Measurements from ENCODE around the gene DNAL1. TPM values are rescaled to one million over a fixed set of nuclear protein-coding genes. Genes with fewer than 3 reads are reported as not detected.
A peak's percentile ranks its signal among the peaks of the same experiment; 100 is the strongest.
"Not testable (repeated sequence)": the region's sequence is repeated elsewhere in the genome, so short reads cannot be mapped to it uniquely, and the experiment has no call there.

The DNAL1 gene
- total RNA-seq (2014; rRNA removed; shearing (Covaris generic)), result 28.0 and 40.5 TPM in 2 replicates

- peak; percentile 86 for DNase-seq (ENCODE audit: low spot score)
These were observed at the start of gene DNAL1 for GRCh38 chr14:73644531-73645247. TSS of gene DNAL1 (plus strand) at chr14:73644986. CDS start at chr14:73645040, 54 bp downstream.

GRCh38 chr14:73599499-73599898, 45.3 kb upstream of the DNAL1 start:
- no peak for DNase-seq (ENCODE audit: low spot score)

DNA sequence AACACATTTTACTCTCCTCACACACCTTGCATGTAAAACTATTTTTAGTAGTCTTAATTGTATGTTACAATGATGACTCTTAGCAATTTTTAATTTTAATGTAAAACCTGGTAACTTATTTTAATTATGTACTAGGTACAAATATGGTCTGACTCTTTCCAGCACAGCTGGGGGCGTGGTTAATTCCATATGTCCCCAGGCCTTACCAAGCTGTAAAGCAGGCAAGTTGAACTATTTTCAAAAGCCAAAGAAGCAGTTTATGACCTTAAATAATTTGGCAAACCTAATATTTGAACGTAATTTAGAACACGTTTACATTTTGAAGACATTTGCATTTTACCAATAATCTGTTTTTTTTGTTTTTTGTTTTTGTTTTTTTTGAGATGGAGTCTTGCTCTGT, 41.8 kb upstream of the DNAL1 start:
- DNase-seq (ENCODE audit: low spot score), result no peak

DNA sequence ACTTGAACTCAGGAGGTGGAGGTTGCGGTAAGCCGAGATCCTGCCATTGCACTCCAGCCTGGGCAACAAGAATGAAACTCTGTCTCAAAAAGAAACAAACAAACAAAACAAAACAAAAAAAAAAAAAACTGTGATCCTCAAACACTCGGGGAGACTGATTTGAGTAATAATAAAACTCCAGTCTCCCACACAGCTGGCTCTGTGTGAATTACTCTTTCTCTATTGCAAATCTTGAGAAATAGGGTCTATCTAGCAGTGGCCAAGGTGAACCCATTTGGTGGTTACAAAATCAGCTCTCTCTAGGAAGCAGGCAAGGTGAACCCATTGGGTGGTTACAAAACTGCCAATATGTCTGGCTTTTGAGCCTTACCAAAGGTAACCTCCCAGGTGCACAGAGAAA, 38.5 kb upstream of the DNAL1 start:
- DNase-seq (ENCODE audit: low spot score), result no peak

DNA sequence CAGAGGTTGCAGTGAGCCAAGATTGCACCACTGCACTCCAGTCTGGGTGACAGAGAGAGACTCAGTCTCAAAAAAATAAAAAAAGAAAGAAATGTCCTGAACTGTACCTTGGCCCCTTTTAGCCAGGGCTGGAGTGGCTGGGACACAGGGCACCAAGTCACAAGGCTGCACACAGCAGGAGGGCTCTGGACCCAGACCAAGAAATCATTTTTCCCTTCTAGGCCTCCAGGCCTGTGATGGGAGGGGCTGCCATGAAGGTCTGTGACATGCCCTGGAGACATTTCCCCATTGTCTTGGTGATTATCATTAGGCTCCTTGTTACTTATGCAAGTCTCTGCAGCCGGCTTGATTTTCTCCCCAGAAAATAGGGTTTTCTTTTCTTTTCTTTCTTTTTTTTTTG, 37.5 kb upstream of the DNAL1 start:
- no peak for DNase-seq (ENCODE audit: low spot score)

GRCh38 chr14:73610687-73611086, 34.1 kb upstream of the DNAL1 start:
- peak; percentile 35 for DNase-seq (ENCODE audit: low spot score)

GRCh38 chr14:73612339-73613045, 32.3 kb upstream of the DNAL1 start, which contains the start of gene ACOT6:
TSS of gene ACOT6 (plus strand) at chr14:73612517. CDS start at chr14:73612572, 55 bp downstream.
- DNase-seq (ENCODE audit: low spot score), result peak; percentile 67

DNA sequence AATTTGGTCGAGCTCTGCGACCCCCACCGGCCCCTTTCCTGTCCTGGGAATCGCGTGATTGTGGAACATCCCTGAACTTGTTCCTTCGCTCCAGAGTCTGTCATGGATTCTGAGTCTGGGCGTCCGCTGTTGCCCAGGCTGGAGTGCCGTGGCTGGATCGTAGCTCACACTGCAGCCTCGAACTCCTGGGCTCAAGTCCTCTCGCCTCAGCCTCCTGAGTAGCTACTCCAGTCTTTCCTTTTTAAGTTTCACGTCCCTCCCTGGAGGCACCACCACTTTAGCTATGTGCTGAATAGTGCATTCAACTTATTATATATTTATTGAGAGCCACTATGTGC, 31.8 kb upstream of the DNAL1 start:
- no peak for DNase-seq (ENCODE audit: low spot score)

DNA sequence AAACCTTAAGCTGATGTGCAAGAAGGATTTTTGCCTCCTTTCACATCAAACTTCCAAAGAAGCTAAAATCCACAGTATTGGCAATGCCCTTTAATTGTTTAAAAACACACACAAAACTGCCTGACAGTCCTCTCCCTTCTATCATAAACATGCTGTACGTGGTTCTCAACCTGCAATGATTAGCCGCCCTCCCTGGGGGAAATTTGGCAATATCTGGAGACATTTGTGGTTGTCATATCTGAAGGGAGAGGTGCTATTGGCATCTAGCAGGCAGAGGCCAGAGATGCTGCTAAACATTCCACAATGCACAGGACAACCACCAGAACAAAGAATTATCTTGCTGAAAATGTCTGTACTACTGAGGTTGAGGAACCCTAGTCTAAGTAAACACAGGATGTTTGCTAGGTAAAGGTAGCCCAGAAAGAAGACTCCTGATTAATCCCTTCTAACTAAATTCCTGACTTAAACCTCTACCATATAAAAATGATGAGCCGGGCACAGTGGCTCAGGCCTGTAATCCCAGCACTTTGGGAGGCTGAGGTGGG, 31.3 kb upstream of the DNAL1 start:
- no peak for DNase-seq (ENCODE audit: low spot score)

GRCh38 chr14:73616831-73617230, 28.0 kb upstream of the DNAL1 start:
- no peak for DNase-seq (ENCODE audit: low spot score)

DNA sequence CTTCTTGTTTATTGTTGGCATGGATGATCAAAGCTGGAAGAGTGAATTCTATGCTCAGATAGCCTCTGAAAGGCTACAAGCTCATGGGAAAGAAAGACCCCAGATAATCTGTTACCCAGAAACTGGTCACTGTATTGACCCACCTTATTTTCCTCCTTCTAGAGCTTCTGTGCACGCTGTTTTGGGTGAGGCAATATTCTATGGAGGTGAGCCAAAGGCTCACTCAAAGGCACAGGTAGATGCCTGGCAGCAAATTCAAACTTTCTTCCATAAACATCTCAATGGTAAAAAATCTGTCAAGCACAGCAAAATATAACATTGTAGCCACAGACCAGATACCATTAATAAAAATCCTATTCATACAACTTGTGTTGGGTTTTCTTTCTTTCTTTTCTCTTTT, 25.3 kb upstream of the DNAL1 start:
- no peak for DNase-seq (ENCODE audit: low spot score)

GRCh38 chr14:73620268-73620667, 24.5 kb upstream of the DNAL1 start:
- DNase-seq (ENCODE audit: low spot score), result no peak

GRCh38 chr14:73623504-73624054, 21.2 kb upstream of the DNAL1 start:
- no peak for DNase-seq (ENCODE audit: low spot score)

DNA sequence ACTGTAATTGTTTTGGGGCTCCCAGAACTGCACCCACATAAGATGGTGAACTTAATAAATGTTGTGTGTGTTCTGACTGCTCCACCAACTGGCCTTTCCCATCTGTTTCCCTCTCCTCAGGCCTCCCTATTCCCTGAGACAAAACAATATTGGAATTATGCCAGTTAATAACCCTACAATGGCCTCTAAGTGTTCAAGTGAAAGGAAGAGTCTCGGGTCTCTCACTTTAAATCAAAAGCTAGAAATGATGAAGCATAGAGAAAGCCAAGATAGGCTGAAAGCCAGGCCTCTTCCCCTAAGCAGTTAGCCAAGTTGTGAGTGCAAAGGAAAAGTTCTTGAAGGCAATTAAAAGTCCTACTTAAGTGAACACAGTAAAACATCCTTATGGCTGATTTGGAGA, 19.1 kb upstream of the DNAL1 start:
- DNase-seq (ENCODE audit: low spot score), result no peak

DNA sequence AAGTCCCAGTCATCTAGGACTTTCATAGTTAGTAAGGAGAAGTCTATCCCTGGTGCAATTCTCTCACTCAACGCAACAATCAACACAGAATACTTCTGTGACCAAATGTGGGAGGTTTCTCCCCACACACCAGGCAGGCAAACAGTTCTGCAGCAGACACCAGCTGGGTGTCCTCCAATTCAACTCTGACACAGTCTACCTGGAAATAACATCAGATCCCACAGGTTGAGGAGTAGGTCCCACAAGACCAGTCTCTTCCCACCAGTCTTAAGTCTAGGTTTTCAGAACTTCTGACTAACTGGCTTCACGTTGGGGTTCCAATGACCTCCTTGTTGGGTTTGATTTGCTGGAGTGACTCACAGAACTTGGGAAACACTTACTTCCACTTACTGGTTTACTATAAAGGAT, 17.6 kb upstream of the DNAL1 start:
- DNase-seq (ENCODE audit: low spot score), result no peak

GRCh38 chr14:73630009-73630780, 14.6 kb upstream of the DNAL1 start:
- DNase-seq (ENCODE audit: low spot score), result no peak

DNA sequence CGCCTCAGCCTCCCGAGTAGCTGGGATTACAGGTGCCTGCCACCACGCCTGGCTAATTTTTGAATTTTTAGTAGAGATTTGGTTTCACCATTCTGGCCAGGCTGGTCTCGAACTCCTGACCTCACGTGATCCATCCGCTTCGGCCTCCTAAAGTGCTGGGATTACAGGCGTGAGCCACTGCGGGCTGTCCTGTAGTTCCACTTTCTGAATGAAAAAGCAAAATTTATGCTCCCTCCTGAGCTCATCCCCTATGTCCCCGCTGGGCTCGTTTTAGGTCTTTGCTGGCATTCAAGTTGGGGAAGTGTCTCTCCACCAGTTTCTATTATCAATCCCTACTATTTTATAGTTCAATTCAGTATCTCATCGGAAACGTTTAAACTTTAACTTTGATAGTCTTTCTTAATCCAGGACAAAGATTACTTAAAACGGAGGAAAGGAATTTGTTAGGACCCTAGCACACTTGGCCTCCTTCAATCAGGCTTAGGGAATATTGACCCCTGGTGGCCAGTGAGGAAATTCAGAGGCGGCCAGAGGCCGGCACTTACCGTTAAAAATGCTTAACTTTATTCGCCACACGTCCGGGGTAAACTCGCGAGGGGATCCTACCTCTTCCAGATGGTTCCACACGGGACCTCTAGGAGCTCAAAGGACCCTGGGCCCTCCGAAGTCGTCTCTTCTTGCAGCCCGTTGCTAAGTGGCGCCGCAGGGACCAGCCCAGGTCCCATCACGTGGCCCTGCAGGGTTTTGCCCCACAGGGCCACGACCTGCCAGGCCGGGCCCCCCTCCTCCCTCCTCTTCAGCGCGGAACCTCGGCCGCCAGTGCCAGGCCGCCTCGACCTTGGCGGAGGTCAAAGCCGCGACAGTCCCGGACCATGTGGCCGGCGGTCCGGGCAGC, 11.4 kb upstream of the DNAL1 start:
- peak; percentile 16 for DNase-seq (ENCODE audit: low spot score)

- DNase-seq (ENCODE audit: low spot score), result no peak
These were observed 10.6 kb upstream of the DNAL1 start for GRCh38 chr14:73634011-73634833.

DNA sequence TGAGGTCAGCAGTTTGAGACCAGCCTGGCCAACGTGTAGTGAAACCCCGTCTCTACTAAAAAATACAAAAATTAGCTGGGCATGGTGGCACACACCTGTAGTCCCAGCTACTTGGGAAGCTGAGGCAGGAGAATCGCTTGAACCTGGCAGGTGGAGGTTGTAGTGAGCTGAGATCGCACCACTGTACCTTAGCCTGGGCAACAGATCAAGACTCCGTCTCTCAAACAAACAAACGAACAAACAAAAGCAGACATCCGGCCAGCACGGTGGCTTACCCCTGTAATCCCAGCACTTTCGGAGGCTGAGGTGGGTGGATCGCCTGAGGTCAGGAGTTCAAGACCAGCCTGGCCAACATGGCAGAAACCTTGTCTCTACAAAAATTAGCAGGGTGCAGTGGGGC, 8.4 kb upstream of the DNAL1 start:
- not testable (repeated sequence) for DNase-seq (ENCODE audit: low spot score)

GRCh38 chr14:73637830-73638229, 7.0 kb upstream of the DNAL1 start:
- no peak for DNase-seq (ENCODE audit: low spot score)

Data from A172 (cell line).